ENCODE results near the gene KIAA0825. TPM values are rescaled to one million over a fixed set of nuclear protein-coding genes. Genes with fewer than 3 reads are reported as not detected.

Gene KIAA0825
- total RNA-seq, 1 donor from 2014 or later, result 2.2 TPM

GRCh38 chr5:94627191-94627590 is 8.8 kb upstream of the KIAA0825 start:
- Histone ChIP-seq H3K4me1 (peaks cover 17% of the 10 kb centered on the region), H3K27me3 (ENCODE audit: low read depth) (no peaks in the 10 kb centered on the region), H3K36me3 (peaks cover 33% of the 10 kb centered on the region), H3K4me3 (no peak overlapping the region), H3K9me3 (replicated peaks) (peaks cover 13% of the 10 kb centered on the region), H3K27ac (replicated peaks) (no peak overlapping the region)
- no peak for TF ChIP-seq CTCF (IDR thresholded peaks at IDR 0.05; ENCODE audit: borderline replicate concordance)
- intact Hi-C loops (cut with micrococcal nuclease), result no loop called here
- no peak for DNase-seq

GRCh38 chr5:94623877-94624276 is 5.5 kb upstream of the KIAA0825 start:
- intact Hi-C loops (cut with micrococcal nuclease), result no loop called here
- peak overlapping the region; percentile 41 for H3K4me3 ChIP-seq
- no peak overlapping the region for H3K27ac ChIP-seq (replicated peaks)
- DNase-seq, result no peak
- peaks cover 35% of the 10 kb centered on the region for H3K4me1 ChIP-seq
- peaks cover under 1% of the 10 kb centered on the region for H3K36me3 ChIP-seq
- no peaks in the 10 kb centered on the region for H3K9me3 ChIP-seq (replicated peaks)
- no peak for TF ChIP-seq CTCF (IDR thresholded peaks at IDR 0.05; ENCODE audit: borderline replicate concordance)
- H3K27me3 ChIP-seq (ENCODE audit: low read depth), result no peaks in the 10 kb centered on the region

DNA sequence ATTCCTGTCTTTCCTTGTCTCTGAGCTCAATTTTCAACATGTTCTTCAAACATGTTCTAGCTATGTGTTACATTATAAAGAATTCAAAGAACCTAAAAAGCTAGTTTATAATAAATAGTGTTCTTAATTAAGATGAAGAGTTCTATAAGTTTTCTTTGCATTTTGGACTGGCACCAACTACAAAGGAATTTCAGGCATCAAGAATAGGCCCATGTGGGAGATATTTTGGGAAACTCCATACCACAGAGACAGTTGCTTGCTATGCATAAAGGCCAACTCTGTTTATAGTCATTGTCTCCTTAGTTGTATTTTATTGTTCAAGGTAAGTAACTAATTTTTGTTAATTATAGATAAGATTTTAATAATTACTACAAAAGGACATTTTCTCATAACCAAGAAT is 4.6 kb upstream of the KIAA0825 start:
- TF ChIP-seq CTCF (IDR thresholded peaks at IDR 0.05; ENCODE audit: borderline replicate concordance), result no peak
- Histone ChIP-seq H3K9me3 (replicated peaks) (no peaks in the 10 kb centered on the region), H3K36me3 (no peaks in the 10 kb centered on the region), H3K27me3 (ENCODE audit: low read depth) (no peaks in the 10 kb centered on the region), H3K27ac (replicated peaks) (peak overlapping the region; percentile 47), H3K4me3 (peak overlapping the region; percentile 41), H3K4me1 (peaks cover 44% of the 10 kb centered on the region)
- DNase-seq, result no peak
- intact Hi-C loops (cut with micrococcal nuclease), result no loop called here

GRCh38 chr5:94621763-94622162 is 3.4 kb upstream of the KIAA0825 start:
- no peaks in the 10 kb centered on the region for H3K36me3 ChIP-seq
- TF ChIP-seq CTCF (IDR thresholded peaks at IDR 0.05; ENCODE audit: borderline replicate concordance), result no peak
- intact Hi-C loops (cut with micrococcal nuclease), result no loop called here
- peak overlapping the region; percentile 9 for H3K4me3 ChIP-seq
- H3K27me3 ChIP-seq (ENCODE audit: low read depth), result no peaks in the 10 kb centered on the region
- peak overlapping the region; percentile 47 for H3K27ac ChIP-seq (replicated peaks)
- no peaks in the 10 kb centered on the region for H3K9me3 ChIP-seq (replicated peaks)
- peaks cover 56% of the 10 kb centered on the region for H3K4me1 ChIP-seq
- DNase-seq, result no peak

GRCh38 chr5:94620256-94620655 is 1.9 kb upstream of the KIAA0825 start:
- H3K27ac ChIP-seq (replicated peaks), result no peak overlapping the region
- no peak for TF ChIP-seq CTCF (IDR thresholded peaks at IDR 0.05; ENCODE audit: borderline replicate concordance)
- intact Hi-C loops (cut with micrococcal nuclease), result no loop called here
- no peaks in the 10 kb centered on the region for H3K36me3 ChIP-seq
- no peaks in the 10 kb centered on the region for H3K27me3 ChIP-seq (ENCODE audit: low read depth)
- no peak for DNase-seq
- H3K4me3 ChIP-seq, result no peak overlapping the region
- H3K4me1 ChIP-seq, result peaks cover 62% of the 10 kb centered on the region
- H3K9me3 ChIP-seq (replicated peaks), result no peaks in the 10 kb centered on the region
